A172 (cell line): ENCODE data around the gene SLC8A2. TPM values are rescaled to one million over a fixed set of nuclear protein-coding genes. Genes with fewer than 3 reads are reported as not detected.

Experiments used
- DNase-seq: peaks from one replicate; pipeline ENCODE4 v3.0.0-alpha.2; 2015; ENCODE audit warnings: low spot score
- total RNA-seq: library from RNA; depleted of rRNA; stranded (reverse); fragments of >200 nt; shearing (Covaris generic); gene quantifications from 2 replicates; pipeline ENCODE4 v1.2.3, GENCODE V29; 2014

Gene SLC8A2
- total RNA-seq, 1 experiment from 2014 or later: not detected

DNA sequence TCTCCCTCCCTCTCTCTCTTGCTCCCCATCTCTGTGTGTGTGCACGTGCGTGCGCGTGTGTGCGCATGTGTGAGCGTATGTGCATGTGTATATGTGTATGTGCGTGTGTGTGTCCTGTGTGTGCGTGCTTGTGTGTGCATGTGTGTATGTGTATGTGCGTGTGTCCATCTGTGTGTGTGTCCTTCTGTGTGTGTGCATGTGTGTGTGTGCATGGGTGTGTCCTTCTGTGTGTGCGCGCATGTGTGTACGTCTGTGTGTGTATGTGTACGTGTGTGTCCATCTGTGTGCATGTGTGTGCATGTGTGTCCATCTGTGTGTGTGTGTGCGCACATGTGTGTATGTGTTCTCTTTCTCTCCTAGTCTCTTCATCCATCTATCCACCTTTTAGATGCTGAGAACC is 12.2 kb downstream of the SLC8A2 start:
- DNase-seq: no peak

DNA sequence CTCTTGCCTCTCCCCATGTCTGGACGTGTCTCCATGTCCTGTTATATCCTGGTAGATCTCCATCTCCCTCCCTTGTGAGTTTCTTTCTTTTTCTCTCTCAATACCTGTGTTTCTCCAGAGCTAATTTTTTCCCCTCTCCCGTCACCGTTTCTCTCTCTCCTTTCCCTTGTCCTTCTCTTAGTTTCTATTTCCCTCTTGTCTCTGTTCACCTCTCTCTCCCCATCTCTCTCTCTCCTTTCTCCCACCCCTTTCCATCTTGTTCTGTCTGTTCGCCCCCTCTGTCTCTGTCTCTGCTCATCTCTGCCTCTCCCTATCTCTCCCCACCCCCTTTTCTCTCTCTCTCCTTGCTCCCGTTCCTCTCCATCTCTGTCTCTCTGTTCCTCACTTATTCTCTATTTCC is 13.0 kb downstream of the SLC8A2 start:
- DNase-seq: no peak

DNA sequence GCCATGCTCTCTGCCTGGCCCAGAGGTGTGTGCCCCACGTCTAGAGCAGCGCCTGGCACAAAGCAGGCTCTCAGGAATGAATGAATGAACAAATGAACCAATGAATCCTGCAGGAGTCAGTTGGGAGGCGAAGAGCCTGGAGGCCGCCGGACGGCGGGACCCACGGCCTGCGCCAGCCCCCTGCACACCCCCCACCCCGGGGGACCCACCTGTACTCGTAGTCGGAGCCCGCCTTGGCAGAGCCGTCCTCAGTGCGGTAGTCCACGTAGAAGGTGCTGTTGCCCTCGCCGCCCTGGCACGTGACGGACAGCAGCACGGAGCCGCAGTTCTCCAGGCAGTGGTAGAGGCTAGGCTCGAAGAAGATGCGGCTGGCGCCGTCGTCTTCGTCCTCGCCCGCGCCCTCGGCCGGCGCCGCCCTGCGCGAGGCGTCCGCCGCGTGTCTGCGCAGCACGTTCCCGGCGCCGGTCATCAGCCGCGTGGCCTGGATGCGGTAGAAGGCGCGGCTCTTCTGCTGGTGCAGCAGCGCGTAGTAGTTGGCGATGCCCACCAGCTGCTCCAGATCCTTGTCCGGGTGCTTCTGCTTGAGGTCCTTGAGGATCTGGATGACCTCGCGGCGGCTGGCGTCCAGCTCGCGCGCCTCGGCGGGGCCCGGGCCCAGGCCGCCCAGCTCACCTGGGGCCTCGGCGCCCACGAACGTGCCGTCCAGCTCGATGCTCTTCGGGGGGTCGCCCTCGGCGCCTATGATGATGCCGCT is 14.8 kb downstream of the SLC8A2 start:
- DNase-seq: no peak

DNA sequence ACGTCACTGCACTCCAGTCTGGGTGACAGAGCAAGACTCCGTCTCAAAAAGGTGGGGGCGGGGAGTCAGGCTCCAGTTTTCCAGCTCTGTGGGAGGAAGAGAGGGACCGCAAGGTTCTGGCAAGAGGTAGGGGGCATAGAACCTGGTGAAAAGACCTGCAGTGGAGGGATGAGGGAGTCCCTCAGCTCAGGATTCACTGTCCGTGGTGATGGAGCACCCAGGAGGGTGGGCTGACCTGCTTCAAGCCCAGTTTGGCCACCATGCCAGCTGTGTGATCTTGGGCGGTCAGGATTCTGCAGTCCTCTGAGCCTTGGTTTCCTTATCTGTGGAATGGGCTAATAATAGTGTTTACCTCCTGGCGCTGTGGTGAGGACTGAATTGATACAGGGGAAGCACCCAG is 21.2 kb downstream of the SLC8A2 start:
- no peak for DNase-seq

DNA sequence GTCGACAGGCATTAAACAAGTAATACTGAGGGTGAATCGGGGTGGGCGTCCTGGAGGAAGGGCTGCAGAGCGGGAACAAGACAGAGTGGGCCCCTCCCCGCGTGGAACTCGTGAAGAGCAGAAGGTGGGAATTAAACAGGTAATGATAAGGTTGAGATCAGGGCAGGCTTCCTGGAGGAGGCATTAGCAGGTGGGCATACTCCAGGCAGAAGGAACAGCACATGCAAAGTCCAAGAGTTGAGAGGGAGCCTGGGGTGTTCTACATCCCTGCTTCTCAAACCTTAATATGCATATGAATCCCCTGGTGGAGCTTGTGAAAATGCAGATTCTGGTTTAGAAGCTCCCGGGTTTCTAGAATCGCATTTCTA is 23.3 kb downstream of the SLC8A2 start:
- DNase-seq: no peak

DNA sequence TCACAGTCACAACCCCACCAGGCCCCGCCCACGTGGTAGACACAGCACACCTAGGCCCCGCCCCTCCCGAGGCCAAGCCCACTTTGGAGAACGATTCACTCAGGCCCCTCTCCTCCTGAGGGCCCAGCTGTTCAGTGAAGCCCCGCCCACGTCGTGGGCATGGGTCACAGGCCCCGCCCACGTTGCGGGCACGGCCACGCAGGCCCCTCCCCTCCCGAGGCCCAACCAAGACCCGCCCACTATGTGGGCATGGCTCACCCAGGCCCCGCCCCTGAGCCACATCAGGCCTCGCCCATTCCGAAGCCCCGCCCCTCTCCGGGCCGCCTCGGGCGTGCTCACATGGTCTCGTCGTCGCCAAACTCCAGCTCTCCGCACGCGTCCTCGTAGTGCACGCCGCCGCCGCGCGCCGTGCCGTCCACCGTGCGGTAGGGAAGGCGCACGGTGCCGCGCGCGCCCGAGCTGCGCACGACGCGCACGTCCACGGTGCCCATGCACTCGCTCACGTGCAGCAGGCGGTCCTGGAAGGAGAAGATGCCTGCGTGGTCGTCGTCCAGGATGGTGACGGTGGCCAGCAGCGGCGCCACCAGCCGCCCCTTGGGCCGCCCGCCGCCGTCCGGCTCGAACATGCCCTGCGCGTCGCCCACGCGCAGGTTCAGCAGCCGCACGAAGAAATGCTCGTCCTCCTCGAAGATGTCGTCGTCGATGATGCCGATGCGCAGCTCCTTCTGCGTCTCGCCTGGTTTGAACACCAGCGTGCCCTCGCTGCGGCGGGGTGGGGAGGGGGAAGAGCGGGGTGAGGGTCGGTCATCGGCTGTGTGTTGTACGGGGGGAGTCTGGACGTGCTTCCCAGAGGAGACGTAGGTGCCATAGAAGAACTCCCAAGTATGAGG is 24.0 kb downstream of the SLC8A2 start:
- DNase-seq: no peak

DNA sequence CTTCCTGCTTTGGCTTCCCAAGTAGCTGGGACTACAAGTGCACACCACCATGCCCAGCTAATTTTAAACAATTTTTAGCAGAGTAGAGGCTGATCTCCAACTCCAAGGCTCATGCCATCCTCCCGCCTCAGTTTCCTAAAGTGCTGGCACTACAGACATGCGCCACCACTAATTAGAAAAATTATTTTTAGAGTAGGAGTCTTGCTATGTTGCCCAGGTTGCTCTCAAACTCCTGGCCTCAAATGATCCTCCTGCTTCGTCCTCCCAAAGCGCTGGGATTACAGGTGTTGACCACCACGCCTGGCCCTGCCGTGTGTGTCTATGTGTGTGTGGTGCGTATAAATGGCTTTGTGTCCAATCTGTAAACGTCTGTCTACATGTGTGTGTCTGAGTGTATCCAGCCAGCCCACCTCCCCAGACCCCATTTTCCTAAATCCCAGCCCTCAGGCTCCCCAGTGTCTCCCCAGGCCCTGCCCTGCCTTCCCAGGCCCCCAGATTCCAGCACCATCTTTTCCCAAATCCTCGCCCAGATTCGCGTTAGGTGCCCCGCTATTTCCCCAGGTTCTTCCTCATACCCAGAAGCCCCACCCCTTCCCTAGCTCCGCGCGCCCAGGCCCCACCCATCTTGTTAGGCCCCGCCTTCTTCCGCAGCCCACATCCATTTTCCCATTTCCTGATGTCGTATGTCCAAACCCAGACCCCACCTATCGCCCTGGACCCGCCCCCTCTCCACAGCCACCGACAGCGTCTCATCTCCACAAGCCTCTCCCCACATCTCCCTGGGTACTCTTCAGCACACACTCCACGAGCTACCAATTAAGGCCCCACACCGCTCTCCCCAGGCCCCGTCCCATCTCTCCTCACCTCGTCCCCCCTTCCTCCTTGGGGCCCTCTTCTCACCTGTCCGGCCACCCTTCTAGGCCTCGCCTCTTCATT is 24.9 kb downstream of the SLC8A2 start:
- DNase-seq: no peak

DNA sequence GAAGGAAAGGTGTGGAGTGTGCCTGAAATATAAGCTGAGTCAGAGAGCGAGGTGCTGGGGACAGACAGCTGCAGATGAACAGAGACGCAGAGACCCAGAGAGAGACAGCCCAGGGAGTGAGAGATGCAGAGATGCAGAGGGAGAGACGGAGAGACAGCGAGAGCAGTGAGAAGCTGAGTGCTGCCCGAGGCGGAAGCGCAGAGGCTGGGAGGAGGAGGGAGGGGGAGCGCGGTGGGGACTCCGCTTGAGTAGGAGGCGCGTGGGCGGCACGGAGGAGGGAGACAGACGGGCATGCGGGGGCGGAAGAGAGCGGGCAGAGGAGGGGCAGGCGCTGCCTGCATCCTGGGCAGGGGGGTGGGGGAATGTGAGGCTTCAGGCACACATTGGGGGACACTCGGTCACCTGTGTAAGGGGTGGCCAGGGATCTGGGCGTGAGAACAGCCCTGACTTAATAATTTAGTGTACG is 25.7 kb downstream of the SLC8A2 start:
- no peak for DNase-seq

DNA sequence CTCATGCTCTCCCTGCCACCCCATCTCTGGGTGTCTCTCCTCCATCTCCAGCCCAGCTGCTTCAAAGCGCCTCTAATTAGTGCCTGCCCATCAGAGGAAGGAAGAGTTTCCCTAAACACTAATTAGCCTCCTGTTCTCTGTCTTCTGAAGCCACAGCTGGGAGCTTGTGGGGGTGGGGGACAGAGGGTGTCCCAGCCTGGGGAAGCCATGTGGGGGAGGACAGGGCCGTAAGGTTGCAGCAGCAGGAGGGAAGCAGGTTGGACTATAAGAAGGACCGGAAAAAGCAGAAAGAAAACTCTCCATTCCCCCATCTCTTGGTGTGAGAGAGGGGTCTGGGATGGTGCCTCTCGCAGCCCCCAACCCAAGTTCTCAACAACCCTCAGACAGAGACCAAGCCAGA is 26.2 kb downstream of the SLC8A2 start:
- no peak for DNase-seq

DNA sequence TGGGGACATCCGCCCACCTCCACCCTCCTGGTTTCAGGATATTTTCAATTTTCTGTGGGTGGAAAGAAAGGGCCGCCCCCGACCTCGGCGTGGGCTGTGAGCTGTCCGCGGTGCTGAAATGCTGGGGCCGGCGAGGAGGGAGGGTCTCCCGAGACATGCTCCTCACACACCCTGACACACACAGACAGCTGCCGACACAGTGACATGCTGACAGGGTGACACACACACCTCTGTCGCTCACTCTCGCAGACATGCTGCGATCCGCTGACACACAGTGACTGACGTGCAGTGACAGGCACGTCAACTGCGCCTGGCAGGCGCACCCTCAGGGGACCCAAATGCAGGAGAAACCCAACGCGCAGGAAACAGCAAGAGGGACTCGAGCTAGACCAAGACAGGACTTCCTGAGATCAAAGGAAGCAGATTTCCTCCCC is 27.3 kb downstream of the SLC8A2 start:
- DNase-seq: no peak

DNA sequence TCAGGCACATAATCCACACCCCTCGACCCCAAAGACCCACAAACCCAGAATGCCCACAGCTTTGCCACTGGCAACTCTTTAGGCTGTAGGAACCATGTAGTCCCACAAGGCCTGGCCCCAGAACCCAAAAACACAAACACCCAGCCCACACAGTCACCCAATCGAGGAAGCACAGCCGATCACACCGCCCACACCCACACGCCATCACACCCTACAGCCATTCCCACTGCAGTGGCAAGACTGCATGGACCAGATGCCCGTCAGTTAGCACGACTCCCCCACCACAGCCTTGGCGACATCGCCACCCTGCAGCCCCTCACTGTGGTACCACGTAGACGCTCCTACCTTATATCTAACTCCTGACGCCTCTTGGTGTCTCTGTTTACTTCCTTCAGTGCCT is 28.4 kb downstream of the SLC8A2 start:
- DNase-seq: no peak

DNA sequence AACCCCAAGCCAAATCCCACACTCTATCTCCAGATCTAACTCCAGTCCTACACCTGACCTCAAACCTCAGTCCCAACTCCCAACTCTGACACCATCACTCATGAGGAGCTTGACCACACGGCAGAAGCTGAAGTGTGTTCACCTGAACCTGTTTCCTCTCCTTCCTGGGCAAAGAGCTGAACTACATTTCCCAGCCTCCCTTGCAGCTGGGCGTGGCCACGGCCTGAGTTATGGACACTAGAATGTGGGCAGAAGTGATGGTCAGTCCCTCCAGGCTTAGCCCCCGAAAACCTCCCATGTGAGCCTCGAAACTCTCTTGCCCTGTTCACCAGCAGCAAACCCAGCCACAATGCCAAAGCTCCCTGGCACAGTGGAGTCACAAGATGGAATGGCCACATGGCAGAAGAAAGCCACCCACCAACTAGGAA is 32.9 kb downstream of the SLC8A2 start:
- DNase-seq: no peak

DNA sequence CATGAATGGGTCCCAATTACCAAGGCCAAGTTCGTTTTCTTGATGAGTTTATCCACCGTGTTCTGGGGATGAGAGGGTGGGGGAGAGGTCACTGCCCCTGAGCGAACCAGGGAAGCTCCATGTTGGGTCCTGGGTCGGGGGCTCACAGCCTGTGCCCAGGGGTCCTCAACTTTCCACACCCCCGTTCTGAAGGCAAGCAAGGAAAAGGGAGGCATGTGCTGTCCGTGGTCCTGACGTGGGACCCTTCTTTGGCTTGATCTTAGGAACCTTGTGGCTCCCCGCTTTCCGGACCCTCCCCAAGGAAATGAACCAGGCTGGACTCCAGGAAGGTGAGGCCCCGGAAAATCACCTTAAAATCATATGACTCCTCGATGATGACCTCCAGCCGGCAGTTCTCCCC is 34.2 kb downstream of the SLC8A2 start:
- DNase-seq: no peak

DNA sequence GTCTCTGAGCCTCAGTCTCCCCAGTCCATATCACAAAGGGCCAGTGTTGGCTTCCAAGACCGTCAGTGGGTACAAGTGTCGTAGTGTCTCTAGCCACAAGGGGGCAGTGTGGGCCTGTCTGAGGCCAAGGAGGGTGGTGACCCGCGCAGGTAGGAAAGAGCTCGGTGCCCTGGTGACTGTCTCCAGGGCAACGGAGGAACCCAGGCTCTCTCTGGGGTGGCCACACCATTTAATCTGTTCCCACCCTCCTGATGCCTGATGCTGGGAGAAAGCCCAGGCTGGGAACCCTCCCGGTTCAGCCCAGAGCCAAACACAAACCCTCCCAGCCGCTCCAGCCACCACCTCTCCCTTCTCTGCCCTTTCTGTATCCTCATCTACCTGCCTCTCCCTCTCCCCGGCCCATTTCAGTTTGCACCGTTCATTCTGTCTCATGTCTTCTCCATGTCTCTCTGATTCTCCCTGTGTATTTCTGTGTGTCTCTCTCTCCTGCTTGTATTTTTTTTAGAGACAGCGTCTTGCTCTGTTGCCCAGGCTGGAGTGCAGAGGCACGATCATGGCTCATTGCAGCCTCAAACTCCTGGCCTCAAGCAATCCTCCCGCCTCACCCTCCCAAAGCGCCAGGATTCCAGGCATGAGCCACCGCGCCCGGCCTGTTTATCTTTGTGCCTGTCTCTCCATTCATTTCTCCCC is 34.8 kb downstream of the SLC8A2 start:
- DNase-seq: peak; percentile 35

DNA sequence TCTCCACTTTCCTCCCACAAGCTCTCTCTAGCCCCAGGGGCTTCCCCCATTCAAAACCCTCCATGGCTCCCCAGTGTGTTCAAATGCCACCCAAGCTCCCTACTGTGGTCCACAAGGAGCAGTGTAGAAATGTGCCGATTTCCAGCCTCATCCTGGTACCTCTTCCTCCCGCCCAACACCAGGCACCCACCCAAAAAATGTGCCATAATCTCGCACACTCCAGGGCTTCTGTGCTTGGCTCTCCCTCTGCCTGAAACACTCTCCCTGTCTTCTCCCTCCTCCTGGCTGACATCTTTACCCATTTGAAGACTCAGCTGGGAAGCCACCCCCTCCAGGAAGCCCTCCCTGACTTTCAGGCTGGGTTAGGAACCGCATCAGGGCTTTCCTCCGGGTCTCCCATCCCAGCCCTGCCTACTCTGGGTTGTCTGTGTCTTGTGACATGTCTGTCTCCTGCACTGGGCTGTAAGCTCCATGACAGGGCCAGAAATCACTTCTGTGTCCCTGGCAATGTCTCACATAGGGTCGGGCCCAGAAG is 35.7 kb downstream of the SLC8A2 start:
- no peak for DNase-seq

DNA sequence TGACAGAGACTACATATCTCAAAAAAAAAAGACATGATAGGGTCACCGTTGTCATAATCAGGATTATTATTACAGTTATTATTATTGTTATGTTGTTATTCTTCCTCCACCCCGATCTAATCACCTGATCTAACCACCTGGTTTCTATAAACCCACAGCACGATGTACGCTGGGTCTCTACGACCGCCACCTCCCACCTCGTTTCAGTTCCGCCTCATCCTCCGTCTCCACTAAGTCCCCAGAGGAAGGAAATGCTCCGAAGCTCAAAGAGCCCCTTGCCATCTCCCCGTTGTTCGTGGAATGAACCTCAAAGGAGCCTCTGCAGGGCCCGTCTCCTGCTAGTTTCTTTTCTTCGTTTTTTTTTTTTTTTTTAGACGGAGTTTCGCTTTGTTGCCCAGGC is 36.5 kb downstream of the SLC8A2 start:
- no peak for DNase-seq

DNA sequence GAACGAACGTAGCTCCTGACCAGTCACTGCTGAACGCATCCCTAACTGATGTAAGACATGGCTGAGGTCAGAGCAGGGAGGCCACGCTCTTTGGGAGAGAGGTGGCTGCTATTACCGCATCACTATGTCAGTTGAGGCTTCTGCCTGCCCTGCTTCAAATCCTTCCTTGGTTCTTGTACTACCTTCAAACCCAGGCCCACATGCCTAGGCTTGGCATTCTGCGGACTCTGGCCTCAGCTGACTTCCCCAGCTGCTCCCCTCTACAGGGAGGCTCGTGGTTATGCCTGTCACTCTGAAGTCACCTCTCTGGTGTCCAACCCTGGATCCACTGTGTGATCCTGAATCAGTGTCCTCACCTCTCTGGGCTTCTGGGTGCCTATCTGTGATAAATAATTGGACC is 37.6 kb downstream of the SLC8A2 start:
- DNase-seq: no peak

DNA sequence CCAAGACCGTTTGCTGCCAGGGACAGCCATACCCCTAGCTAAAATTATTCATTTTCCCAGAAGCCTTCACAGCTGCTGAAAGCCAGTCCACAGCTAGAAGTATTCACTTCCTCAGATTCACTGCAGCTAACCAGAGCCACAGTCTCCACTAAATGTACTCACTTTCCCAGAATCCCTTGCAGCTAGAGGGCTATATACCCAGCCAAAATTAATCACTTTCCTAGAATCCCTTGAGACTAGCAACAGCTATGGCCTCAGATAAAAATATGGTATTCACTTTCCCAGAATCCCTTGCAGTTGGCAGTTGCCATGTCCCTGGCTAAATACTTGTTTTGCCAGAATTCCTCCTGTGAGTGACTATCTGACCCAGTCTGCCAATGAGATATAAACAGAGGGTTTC is 38.6 kb downstream of the SLC8A2 start:
- no peak for DNase-seq

DNA sequence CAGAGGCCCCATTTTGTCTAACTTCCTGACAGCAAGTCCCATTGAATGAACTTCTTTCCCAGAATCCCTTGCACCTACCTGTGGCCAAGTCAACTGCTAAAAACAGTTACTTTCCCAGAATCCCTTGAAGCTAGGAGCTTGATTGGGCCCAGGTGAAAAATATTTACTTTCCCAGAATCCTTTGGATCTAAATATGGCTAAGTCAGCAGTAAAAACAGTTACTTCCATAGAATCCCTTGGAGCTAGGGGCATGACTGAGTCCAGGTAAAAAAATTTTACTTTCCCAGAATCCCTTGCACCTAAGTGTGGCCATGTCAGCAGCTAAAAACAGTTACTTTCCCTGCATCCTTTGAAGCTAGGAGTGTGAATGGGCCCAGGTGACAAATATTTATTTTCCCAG is 39.2 kb downstream of the SLC8A2 start:
- no peak for DNase-seq

DNA sequence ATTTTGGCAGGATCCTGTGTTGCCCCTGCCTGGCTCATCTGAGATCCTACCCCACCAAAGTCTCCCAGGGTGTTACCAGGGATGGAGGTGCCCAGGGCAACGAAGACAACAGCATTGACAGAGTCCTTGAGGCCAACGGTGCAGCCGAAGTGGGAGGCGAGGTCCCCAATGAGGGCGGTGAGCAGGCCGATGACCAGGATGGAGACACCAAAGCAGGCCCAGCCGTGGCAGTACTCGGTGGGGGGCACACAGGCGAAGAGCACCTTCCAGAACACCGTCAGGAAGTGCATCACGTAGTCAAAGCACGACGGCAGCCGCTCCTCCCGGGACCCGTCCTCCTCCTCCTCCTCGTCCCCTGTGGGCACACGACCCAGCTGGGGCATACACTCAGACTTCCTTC is 39.6 kb downstream of the SLC8A2 start:
- DNase-seq: no peak
